ENCODE results near the gene RIMKLB. TPM values are rescaled to one million over a fixed set of nuclear protein-coding genes. Genes with fewer than 3 reads are reported as not detected.

The RIMKLB gene
- total RNA-seq, 1 donor from 2014 or later: 44.7 TPM

- peaks cover 38% of the 10 kb centered on the region for H3K4me1 ChIP-seq
- H3K9me3 ChIP-seq: no peaks in the 10 kb centered on the region
- peak overlapping the region; percentile 98 for H3K27ac ChIP-seq
- TF ChIP-seq POLR2AphosphoS5 (IDR thresholded peaks at IDR 0.05; ENCODE audit: insufficient read depth in 1 of 2, low read depth in 1 of 2): peak in 1 of 2 donors; percentile 2
- TF ChIP-seq CTCF (IDR thresholded peaks at IDR 0.05): no peak
- no peak for TF ChIP-seq POLR2A (IDR thresholded peaks at IDR 0.05)
- intact Hi-C loops (cut with DNase I): no loop called here
- no peak for DNase-seq (ENCODE audit: extremely low spot score in 2 of 2)
- H3K36me3 ChIP-seq: no peaks in the 10 kb centered on the region
- peak overlapping the region; percentile 95 to 99 for H3K4me3 ChIP-seq
- no peaks in the 10 kb centered on the region for H3K27me3 ChIP-seq
Measured at GRCh38 chr12:8698132-8698851, 501 bp downstream of the RIMKLB start.

DNA sequence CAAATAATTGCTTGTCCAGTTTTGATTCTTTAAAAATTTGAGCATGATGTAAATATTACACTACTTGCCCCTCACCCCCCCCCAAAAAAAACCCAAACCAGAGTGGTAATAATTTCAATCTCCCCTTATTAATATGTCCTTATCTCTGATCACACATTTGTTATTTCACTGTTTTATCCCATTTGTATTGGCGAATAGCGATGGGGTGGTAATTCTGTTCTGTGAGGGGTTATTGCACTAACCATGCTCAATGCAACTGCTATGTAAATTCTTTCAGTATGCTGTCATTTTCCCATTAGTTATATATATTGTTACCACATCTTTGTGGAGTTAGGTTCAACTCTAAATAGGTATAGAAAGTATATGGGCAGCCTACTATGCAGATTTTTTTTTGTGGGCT, 1.1 kb downstream of the RIMKLB start:
- no peak for DNase-seq (ENCODE audit: extremely low spot score in 2 of 2)
- H3K27ac ChIP-seq: peak overlapping the region; percentile 98
- TF ChIP-seq CTCF (IDR thresholded peaks at IDR 0.05) (no peak), POLR2A (IDR thresholded peaks at IDR 0.05) (no peak), POLR2AphosphoS5 (IDR thresholded peaks at IDR 0.05; ENCODE audit: insufficient read depth in 1 of 2, low read depth in 1 of 2) (no peak)

GRCh38 chr12:8699714-8700113, 1.9 kb downstream of the RIMKLB start:
- no peak for TF ChIP-seq POLR2A (IDR thresholded peaks at IDR 0.05)
- no peak for TF ChIP-seq CTCF (IDR thresholded peaks at IDR 0.05)
- no peak for TF ChIP-seq POLR2AphosphoS5 (IDR thresholded peaks at IDR 0.05; ENCODE audit: insufficient read depth in 1 of 2, low read depth in 1 of 2)
- intact Hi-C loops (cut with DNase I): no loop called here
- Histone ChIP-seq H3K36me3 (no peaks in the 10 kb centered on the region), H3K4me1 (peaks cover 37% of the 10 kb centered on the region), H3K4me3 (peak overlapping the region in 1 of 2 donors; percentile 95), H3K9me3 (no peaks in the 10 kb centered on the region), H3K27me3 (no peaks in the 10 kb centered on the region), H3K27ac (peak overlapping the region; percentile 36)
- DNase-seq (ENCODE audit: extremely low spot score in 2 of 2): no peak

More for the DNA sequence above, 1.1 kb downstream of the RIMKLB start:
- intact Hi-C loops (cut with DNase I): no loop called here
- H3K4me1 ChIP-seq: peaks cover 37% of the 10 kb centered on the region
- H3K36me3 ChIP-seq: no peaks in the 10 kb centered on the region
- no peaks in the 10 kb centered on the region for H3K9me3 ChIP-seq
- no peaks in the 10 kb centered on the region for H3K27me3 ChIP-seq
- H3K4me3 ChIP-seq: peak overlapping the region; percentile 95 to 99

- H3K27ac ChIP-seq: peak overlapping the region; percentile 5
- H3K27me3 ChIP-seq: no peaks in the 10 kb centered on the region
- DNase-seq (ENCODE audit: extremely low spot score in 2 of 2): no peak
- no peaks in the 10 kb centered on the region for H3K9me3 ChIP-seq
- no peak overlapping the region for H3K4me3 ChIP-seq
- H3K4me1 ChIP-seq: peaks cover 37% of the 10 kb centered on the region
- TF ChIP-seq POLR2AphosphoS5 (IDR thresholded peaks at IDR 0.05; ENCODE audit: insufficient read depth in 1 of 2, low read depth in 1 of 2) (no peak), POLR2A (IDR thresholded peaks at IDR 0.05) (no peak), CTCF (IDR thresholded peaks at IDR 0.05) (no peak)
- no peaks in the 10 kb centered on the region for H3K36me3 ChIP-seq
- intact Hi-C loops (cut with DNase I): no loop called here
Measured at GRCh38 chr12:8701046-8701660, 3.4 kb downstream of the RIMKLB start.

- DNase-seq (ENCODE audit: extremely low spot score in 2 of 2): no peak
- H3K4me3 ChIP-seq: no peak overlapping the region
- intact Hi-C loops (cut with DNase I): no loop called here
- no peak for TF ChIP-seq POLR2A (IDR thresholded peaks at IDR 0.05)
- TF ChIP-seq POLR2AphosphoS5 (IDR thresholded peaks at IDR 0.05; ENCODE audit: insufficient read depth in 1 of 2, low read depth in 1 of 2): no peak
- TF ChIP-seq CTCF (IDR thresholded peaks at IDR 0.05): no peak
- H3K27me3 ChIP-seq: no peaks in the 10 kb centered on the region
- H3K27ac ChIP-seq: peak overlapping the region; percentile 11
- H3K36me3 ChIP-seq: no peaks in the 10 kb centered on the region
- H3K9me3 ChIP-seq: no peaks in the 10 kb centered on the region
- H3K4me1 ChIP-seq: peaks cover 37% of the 10 kb centered on the region
Measured at GRCh38 chr12:8702159-8702558, 4.4 kb downstream of the RIMKLB start.

Measured in vagina (tissue), 2 donors.